MCF 10A (cell line): ENCODE data around the gene UTS2B. TPM values are rescaled to one million over a fixed set of nuclear protein-coding genes. Genes with fewer than 3 reads are reported as not detected.

Source experiments
- BruUV-seq: library from RNA; stranded (reverse); fragments of 400-500 nt; replicated peaks from 2 replicates; lab custom pipeline; 2021; lab: Mats Ljungman, UMichigan
- CTCF ChIA-PET: fragments of 300-600 bp; sonication (Branson Sonifier 250); formaldehyde crosslinking; extraction: SDS; loops from one replicate; lab custom pipeline; 2021; ENCODE audit warnings: antibody characterized with exemption, inconsistent platforms; lab: Yijun Ruan, JAX
- POLR2A ChIA-PET: fragments of 300-600, 350-650 bp; sonication (Branson Sonifier 250); formaldehyde crosslinking; extraction: SDS; loops from one replicate; lab custom pipeline; 2020; ENCODE audit warnings: antibody characterized with exemption, inconsistent platforms; lab: Yijun Ruan, JAX
- DNase-seq: peaks from one replicate; pipeline ENCODE4 v3.0.0-alpha.2; 2018; ENCODE audit not compliant: unreplicated experiment
- H3K27ac Mint-ChIP-seq: one replicate; pipeline ENCODE4 v1.8.0; 2022; ENCODE audit warnings: mild to moderate bottlenecking, low read depth, mixed read lengths; ENCODE audit not compliant: unreplicated experiment
- H3K27me3 Mint-ChIP-seq: one replicate; pipeline ENCODE4 v1.8.0; 2022; ENCODE audit warnings: mixed read lengths; ENCODE audit not compliant: insufficient read depth, unreplicated experiment
- H3K36me3 Mint-ChIP-seq: one replicate; pipeline ENCODE4 v1.8.0; 2022; ENCODE audit warnings: mild to moderate bottlenecking, moderate library complexity, mixed read lengths; ENCODE audit not compliant: insufficient read depth, unreplicated experiment
- H3K4me1 Mint-ChIP-seq: one replicate; pipeline ENCODE4 v1.8.0; 2022; ENCODE audit warnings: mixed read lengths; ENCODE audit not compliant: insufficient read depth, unreplicated experiment
- H3K4me3 Mint-ChIP-seq: one replicate; pipeline ENCODE4 v1.8.0; 2022; ENCODE audit warnings: mild to moderate bottlenecking, moderate library complexity, mixed read lengths; ENCODE audit not compliant: unreplicated experiment
- H3K9me3 Mint-ChIP-seq: one replicate; pipeline ENCODE4 v1.8.0; 2022; ENCODE audit warnings: mixed read lengths; ENCODE audit not compliant: unreplicated experiment
- CTCF ChIP-seq: fragments of 200-600 bp; IDR thresholded peaks from one replicate; pipeline ENCODE4 v1.8.0; 2022; ENCODE audit warnings: antibody characterized with exemption, mild to moderate bottlenecking; ENCODE audit not compliant: unreplicated experiment
- intact Hi-C: fragments of 100-400 bp; cut with micrococcal nuclease; formaldehyde crosslinking; loops from 2 replicates; pipeline ENCODE4 v1.14.1; 2022
- total RNA-seq: library from RNA; stranded (reverse); gene quantifications from 2 replicates; pipeline ENCODE4 v1.2.3, GENCODE V29; 2022

The UTS2B gene
- total RNA-seq, 1 experiment from 2014 or later = 0.26 TPM

- POLR2A ChIA-PET = interaction anchor here (0.8 kb wide), 1 partner anchor 39 kb away, joined by 3 read pairs; no protein-coding TSS in a partner anchor
- BruUV-seq = no TSS peak
These were observed 89.8 kb downstream of the UTS2B start for GRCh38 chr3:191240486-191240885.

GRCh38 chr3:191239407-191240031 lies 90.8 kb downstream of the UTS2B start:
- Mint-ChIP-seq H3K27ac (no peak overlapping the region), H3K36me3 (no peaks in the 10 kb centered on the region), H3K27me3 (no peaks in the 10 kb centered on the region), H3K4me3 (no peak overlapping the region), H3K4me1 (peaks cover 13% of the 10 kb centered on the region), H3K9me3 (no peaks in the 10 kb centered on the region)
- TF ChIP-seq CTCF = no peak
- CTCF ChIA-PET = interaction anchor here (0.6 kb wide), 1 partner anchor 539 kb away, joined by 4 read pairs; no protein-coding TSS in a partner anchor
- POLR2A ChIA-PET = no interaction called here
- BruUV-seq = no TSS peak
- intact Hi-C loops = loop anchor here (10.0 kb wide), 1 partner anchor 1205 kb away; no protein-coding TSS in a partner anchor
- DNase-seq = no peak

More at GRCh38 chr3:191240486-191240885, 89.8 kb downstream of the UTS2B start:
- H3K27ac Mint-ChIP-seq = no peak overlapping the region
- no peaks in the 10 kb centered on the region for H3K36me3 Mint-ChIP-seq
- DNase-seq = no peak
- no peaks in the 10 kb centered on the region for H3K27me3 Mint-ChIP-seq
- intact Hi-C loops = loop anchor here (10.0 kb wide), 1 partner anchor 1204 kb away; no protein-coding TSS in a partner anchor
- TF ChIP-seq CTCF = no peak
- peaks cover 13% of the 10 kb centered on the region for H3K4me1 Mint-ChIP-seq
- CTCF ChIA-PET = interaction anchor here (1.1 kb wide), 1 partner anchor 151 kb away, joined by 3 read pairs; no protein-coding TSS in a partner anchor
- no peak overlapping the region for H3K4me3 Mint-ChIP-seq
- H3K9me3 Mint-ChIP-seq = no peaks in the 10 kb centered on the region

GRCh38 chr3:191238321-191238817 lies 92.0 kb downstream of the UTS2B start:
- Mint-ChIP-seq H3K4me3 (no peak overlapping the region), H3K27me3 (no peaks in the 10 kb centered on the region), H3K36me3 (no peaks in the 10 kb centered on the region), H3K9me3 (no peaks in the 10 kb centered on the region), H3K4me1 (peaks cover 13% of the 10 kb centered on the region), H3K27ac (no peak overlapping the region)
- no peak for TF ChIP-seq CTCF
- POLR2A ChIA-PET = no interaction called here
- BruUV-seq = no TSS peak
- CTCF ChIA-PET = interaction anchor here (0.7 to 1.4 kb wide), 2 partner anchors 140 to 1207 kb away, joined by 3 read pairs; no protein-coding TSS in a partner anchor
- intact Hi-C loops = no loop called here
- DNase-seq = peak; percentile 27

- intact Hi-C loops = no loop called here
- no peaks in the 10 kb centered on the region for H3K27me3 Mint-ChIP-seq
- no peak for DNase-seq
- no peaks in the 10 kb centered on the region for H3K9me3 Mint-ChIP-seq
- H3K36me3 Mint-ChIP-seq = no peaks in the 10 kb centered on the region
- BruUV-seq = no TSS peak
- H3K4me3 Mint-ChIP-seq = no peak overlapping the region
- POLR2A ChIA-PET = no interaction called here
- CTCF ChIA-PET = interaction anchor here (0.7 to 1.4 kb wide), 2 partner anchors 11 to 1208 kb away, joined by 3 to 4 read pairs; no protein-coding TSS in a partner anchor
- no peak overlapping the region for H3K27ac Mint-ChIP-seq
- peaks cover 13% of the 10 kb centered on the region for H3K4me1 Mint-ChIP-seq
- TF ChIP-seq CTCF = no peak
These were observed 93.1 kb downstream of the UTS2B start for GRCh38 chr3:191237047-191237882.
